Femur (tissue), 1 donor: ENCODE data around the gene TBCB.
"Not testable (repeated sequence)": the region's sequence is repeated elsewhere in the genome, so short reads cannot be mapped to it uniquely, and the experiment has no call there.

Source experiments
- DNase-seq: peaks from one replicate; pipeline ENCODE4 v3.0.0-alpha.2; 2017

The TBCB gene, protein sequence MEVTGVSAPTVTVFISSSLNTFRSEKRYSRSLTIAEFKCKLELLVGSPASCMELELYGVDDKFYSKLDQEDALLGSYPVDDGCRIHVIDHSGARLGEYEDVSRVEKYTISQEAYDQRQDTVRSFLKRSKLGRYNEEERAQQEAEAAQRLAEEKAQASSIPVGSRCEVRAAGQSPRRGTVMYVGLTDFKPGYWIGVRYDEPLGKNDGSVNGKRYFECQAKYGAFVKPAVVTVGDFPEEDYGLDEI

DNA sequence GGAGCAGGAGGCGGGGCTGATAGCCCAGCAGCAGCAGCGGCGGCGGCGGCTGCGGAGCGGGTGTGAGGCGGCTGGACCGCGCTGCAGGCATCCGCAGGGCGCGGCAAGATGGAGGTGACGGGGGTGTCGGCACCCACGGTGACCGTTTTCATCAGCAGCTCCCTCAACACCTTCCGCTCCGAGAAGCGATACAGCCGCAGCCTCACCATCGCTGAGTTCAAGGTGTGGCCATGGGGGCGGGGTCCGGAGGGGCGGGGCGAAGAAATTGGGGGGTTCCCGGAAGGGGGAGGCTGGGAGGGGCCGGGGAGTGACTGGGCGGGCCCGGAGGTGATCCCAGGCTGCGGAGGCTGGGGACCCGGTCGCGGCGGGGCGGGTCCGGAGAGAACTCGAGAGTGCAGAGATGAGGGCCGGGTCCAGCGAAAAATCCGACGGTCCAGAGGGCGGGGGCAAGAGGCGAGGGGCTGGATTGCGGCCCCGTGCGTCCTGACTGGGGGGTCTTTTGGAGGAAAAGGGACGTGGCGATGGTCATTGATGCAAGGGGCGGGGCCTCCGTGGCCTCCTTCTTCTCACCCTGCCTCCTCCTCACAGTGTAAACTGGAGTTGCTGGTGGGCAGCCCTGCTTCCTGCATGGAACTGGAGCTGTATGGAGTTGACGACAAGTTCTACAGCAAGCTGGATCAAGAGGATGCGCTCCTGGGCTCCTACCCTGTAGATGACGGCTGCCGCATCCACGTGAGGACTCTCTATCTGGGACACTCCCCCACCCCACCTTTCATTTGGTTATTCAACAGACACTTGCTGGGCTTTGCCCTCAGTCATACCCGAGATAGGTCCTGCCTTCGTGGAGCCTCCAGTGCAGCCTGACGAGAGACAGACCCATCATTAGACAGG is at the start of gene TBCB:
TBCB (plus strand) TSS at position 16 of the 891 bp plus-strand sequence; CDS start at position 109, 93 bp downstream.
- no peak for DNase-seq

DNA sequence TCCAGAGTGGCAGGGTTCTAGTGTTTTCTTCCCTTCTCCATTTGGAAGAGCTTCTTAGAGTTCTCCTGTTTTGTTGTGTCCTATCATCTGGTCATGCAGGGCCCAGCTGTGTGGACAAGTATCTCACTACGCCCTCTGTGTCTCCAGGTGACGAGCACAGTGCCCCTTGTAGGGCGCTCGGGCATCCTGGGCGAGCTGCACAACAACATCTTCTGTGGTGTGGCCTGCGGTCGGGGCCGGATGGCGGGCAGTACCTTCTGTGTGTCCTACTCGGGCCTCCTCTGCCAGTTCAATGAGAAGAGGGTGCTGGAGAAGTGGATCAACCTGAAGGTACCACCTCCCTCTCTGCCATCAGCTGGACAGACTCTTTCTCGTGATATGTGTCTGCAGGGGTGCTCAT is 47.6 kb upstream of the TBCB start:
- no peak for DNase-seq

DNA sequence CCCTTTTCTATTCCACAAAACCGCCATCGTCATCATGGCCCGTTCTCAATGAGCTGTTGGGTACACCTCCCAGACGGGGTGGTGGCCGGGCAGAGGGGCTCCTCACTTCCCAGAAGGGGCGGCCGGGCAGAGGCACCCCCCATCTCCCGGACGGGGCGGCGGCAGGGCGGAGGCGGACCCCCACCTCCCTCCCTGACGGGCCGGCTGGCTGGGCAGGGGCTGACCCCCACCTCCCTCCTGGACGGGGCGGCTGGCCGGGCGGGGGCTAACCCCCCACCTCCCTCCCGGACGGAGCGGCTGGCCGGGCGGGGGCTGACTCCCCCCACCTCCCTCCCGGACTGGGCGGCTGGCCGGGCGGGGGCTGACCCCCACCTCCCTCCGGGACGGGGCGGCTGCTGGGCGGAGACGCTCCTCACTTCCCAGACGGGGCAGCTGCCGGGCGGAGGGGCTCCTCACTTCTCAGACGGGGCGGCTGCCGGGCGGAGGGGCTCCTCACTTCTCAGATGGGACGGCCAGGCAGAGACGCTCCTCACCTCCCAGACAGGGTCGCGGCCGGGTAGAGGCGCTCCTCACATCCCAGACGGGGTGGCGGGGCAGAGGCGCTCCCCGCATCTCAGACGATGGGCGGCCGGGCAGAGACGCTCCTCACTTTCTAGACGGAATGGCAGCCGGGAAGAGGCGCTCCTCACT is 46.3 kb upstream of the TBCB start:
- DNase-seq: not testable (repeated sequence)

DNA sequence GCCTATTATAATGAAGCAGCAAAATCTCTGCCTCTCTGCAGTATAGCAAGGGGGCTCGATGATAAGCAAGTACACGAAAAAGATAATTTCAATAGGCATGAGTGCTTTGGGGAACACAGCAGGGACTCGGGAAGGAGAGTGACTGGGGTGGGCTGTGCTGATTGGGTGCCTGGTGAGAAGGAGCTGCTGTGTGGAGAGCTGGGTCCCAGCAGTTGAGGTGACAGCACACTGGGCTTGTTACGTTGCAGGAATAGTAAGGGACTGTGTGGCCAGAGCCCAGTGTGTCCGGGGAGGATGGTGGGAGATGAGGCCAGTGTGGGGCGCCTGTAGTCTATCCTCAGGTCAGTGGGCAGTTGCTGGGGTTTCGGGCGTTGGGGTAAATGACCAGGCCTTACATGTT is 43.2 kb upstream of the TBCB start:
- DNase-seq: no peak

DNA sequence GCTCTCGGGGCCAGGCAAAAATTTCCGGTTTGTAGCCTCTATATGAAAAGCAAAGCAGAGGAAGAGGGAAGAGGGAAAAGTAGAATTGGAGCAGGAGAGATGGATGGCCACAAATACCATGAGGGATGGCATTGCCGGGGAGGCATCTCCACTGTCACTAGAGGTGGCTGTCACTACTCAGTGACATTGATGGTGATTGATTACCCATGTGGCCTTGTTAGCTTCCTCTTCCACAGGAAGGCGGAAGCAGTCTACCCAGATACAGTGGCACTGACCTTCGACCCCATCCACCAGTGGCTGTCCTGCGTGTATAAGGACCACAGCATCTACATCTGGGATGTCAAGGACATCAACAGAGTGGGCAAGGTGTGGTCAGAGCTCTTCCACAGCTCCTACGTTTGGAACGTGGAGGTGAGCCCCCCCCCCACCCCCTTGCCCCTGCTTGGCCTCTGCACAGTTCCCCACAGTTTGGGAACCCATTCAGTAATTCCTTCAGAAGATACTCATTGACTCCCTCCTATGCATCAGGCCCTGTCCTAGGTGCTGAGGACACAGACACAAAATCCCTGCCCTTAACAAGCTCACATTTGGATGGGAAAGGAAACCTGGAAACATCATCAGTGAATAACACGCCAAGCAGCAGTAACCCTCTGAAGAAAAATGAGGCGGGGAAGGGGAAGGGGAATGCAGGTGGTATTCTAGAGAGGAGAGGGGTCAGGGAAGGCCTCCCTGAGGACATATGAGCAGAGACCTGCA is 42.0 kb upstream of the TBCB start:
- DNase-seq: no peak

DNA sequence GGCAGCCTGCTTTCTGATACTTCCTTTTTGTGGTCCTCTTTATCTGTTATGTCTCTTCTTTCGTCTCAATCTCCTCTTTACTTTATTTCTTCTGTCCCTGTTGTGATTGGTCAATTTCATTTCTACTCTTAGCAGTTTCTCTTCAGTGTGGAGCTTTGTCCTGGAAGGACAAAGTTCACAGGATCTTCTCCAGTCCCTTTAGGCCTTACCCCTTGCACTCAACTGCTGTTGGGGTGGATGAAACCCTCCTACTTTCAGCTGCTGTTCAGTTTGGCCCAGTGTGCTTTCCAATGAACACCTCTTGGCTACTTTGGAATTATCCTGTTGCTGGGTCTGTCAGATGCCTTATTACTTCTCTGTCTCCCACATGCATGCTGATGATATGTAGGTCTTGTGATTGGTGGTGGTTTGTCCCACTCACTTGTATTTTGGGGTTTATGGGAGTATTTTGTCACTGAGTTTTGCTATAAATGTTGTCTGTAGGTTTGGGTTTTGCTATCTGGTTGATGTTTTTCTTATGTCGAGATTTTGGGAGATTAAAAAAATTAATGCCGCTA is 35.8 kb upstream of the TBCB start:
- no peak for DNase-seq

DNA sequence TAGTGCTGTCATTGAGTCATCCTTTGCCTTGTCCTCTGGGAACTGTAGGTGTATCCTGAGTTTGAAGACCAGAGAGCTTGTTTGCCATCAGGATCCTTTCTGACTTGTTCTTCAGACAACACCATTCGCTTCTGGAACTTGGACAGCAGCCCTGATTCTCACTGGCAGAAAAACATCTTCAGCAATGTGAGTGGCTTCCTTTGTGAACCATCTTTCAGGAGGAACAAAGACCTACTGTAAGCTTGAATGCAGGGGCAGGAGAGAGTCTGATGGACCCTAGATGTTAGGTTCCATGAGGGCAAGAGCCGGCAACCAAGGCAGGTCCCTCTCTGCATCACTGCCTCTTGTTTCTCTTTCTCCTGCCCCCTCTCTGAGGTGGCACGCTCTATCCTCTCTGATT is 33.9 kb upstream of the TBCB start:
- DNase-seq: no peak

DNA sequence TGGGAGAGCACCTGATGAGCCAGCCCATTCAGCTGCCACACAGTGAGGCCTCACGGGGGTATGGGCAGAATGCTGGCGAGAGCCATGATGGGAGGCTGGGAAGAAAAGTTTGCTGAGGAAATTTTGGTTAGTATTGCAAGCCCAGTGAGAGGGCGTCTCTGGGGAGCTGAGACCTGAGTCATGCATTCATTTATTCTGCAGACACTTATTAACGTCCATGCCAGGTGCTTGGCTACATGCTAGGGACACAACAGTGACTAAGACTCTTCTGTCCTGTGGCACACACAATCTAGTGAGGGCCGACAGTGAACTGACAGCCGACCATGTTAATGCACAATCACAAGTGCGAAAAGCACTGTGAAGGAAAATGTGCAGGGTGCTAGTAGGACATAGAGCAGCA is 33.4 kb upstream of the TBCB start:
- DNase-seq: no peak

DNA sequence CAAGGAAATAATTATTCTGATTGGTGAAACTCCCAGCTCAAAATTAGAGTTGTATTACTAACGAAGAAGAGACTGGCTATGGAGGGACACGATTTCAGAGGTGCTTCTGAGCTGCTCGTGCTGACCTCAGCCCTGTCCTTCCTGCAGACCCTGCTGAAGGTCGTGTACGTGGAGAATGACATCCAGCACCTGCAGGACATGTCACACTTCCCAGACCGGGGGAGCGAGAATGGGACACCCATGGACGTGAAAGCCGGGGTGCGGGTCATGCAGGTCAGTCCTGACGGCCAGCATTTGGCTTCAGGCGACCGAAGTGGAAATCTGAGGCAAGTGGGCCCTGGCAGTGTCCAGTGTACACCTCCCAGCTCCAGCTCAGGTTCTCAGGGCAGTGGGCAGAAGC is 32.4 kb upstream of the TBCB start:
- no peak for DNase-seq

DNA sequence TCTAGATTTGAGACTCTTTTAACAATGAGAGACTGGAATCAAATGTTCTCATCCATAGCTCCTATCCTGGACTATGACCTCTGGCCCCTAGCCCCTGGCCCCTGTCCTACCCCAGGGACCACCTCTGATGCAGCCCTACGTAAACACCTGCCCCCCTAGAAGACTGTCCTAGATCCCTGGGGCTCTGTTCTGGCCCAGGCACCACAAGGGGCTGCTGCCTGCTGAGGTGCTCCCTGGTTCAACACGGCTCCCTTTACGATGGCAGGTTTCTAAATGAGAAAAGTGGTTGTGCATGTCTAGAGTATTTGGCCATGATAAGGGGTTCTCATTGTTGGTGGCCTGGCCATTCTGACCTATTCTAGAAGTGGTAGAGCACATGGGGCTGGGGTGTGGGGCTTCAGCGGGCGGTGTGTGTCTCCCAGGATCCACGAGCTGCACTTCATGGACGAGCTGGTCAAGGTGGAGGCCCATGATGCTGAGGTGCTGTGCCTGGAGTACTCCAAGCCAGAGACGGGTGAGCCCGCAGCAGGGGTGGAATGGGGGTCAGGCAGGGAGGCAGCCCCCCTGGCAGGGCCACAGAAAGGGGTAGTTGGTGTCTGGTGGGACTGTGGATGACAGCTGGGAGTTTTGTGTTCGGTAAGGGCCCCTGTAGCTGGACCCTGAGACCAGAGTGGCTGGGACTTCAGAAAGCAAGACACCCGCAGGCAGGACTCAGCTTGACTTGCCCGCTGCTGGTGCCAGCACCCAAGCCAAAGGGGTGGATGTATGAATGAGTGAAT is 30.8 kb upstream of the TBCB start:
- DNase-seq: no peak

DNA sequence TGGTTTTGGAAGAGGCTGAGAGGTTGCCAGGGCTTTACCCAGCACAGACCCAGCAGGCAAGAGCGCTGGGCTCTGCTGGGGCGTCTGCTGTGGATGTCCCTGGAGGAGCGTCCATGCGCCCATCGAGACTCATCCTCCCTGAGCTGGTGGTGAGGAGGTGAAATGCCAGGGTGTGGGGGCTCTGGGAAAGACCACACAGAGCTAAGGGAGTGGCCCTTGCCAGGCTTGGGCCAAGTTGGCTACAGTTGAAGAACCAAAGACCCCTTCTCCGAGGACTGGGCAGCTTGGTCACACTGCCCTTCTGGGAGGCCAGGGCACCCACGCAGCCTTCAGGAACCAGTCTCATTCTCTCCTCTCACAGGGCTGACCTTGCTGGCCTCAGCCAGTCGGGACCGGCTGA is 28.9 kb upstream of the TBCB start:
- DNase-seq: no peak

DNA sequence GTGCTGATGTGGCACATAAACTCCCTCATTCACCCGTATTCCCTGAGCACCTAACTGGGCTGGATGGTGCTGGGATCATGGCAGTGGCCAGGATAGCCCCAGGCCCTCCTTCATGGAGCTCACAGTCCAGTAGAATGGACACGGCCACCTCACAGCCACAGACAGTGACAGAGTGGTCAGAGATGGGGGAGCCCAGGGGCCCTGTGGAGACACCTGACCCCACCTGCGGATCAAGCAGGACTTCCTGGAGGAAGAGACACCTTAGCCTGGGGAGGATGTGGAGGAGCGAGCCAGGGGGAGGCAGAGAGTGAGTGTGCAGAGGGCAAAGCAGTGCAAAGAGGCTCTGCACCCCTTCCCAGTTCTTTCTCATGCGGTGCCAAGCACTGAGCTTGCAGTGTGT is 25.4 kb upstream of the TBCB start:
- DNase-seq: no peak

DNA sequence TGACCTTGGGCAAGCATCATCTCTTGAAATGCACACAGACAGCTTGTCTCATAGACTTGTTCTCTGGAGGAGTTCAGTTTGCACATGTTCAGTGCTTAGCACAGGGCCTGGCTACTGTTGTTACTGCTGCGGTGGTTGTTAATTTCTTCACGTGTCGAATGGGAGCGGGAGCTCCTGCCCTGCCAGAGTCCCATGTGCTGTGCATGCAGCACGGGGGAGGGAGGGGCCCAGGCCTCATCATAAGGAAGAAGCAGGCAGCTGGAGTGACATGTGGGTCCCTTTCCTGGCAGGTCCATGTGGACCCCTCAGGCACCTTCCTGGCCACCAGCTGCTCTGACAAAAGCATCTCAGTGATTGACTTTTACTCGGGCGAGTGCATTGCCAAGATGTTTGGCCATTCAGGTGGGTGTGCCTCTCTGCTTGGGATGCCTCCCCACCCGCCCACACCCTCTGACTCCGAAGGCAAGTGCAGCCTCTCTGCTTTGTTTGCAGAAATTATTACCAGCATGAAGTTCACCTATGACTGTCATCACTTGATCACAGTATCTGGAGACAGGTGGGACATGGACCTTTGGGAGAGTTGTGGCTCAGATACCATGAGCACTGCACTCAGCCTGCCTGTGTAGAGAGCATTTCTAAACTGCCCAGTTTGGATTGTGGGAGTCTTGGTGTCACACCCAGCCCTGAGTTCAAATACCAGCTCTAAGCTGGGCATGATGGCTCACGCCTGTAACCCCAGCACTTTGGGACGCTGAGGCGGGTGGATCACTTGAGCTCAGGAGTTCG is 24.2 kb upstream of the TBCB start:
- no peak for DNase-seq

DNA sequence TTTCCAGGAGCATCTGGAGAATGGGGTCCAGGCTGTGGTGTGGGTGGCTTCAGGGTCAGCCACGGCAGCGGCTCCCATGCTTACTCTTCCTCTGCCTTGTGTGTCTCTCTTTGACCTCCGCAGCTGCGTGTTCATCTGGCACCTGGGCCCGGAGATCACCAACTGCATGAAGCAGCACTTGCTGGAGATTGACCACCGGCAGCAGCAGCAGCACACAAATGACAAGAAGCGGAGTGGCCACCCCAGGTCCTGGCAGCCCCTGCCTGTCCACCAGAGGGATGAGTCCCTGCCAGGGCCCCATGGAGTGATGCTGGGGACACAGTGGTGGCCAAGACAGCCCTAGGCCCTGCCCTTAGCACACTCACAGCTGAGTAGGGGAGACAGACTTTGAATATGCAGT is 22.7 kb upstream of the TBCB start:
- DNase-seq: no peak

DNA sequence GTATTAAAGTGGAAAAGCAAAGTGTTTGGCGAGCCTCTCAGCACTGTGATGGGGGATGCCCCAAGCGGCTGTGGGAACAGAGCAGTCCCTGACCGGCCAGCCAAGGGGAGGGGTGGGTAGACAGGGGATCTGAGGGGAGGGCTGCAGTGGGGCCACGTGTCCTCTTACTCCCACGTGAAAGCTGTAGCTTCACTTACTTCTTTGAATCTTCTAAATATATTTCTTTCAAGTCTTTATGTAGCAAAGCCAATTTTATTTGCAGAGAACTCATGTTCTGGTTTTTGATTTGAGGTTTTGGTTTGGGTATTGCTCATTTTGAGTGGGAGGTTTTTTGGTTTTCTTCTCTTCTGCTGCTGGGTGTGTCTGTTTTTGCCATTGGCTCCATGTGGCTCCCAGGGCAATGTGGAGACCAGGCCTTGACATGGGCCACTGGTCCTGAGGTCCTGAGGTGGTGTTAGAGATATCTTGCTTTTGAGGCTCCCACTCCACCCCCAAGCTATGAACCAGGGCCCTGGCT is 22.1 kb upstream of the TBCB start:
- no peak for DNase-seq

DNA sequence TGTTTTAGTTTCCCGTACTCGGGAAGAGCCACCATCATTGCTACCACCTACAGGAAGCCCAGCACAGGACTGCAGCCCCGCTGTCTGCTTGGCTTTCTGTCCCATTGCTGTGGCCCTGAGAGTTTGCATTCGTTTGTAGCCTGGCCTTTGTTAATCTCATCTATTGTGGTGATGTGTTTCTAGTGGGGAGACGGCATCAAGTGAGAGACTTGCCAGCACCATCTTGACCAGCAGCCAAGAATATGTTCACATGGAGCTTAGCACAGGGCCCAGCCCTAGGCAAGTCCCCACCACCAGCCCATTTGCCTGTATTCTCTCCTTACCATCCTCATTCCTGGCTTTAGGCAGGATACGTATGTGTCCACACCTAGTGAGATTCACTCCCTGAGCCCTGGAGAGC is 21.6 kb upstream of the TBCB start:
- DNase-seq: no peak

DNA sequence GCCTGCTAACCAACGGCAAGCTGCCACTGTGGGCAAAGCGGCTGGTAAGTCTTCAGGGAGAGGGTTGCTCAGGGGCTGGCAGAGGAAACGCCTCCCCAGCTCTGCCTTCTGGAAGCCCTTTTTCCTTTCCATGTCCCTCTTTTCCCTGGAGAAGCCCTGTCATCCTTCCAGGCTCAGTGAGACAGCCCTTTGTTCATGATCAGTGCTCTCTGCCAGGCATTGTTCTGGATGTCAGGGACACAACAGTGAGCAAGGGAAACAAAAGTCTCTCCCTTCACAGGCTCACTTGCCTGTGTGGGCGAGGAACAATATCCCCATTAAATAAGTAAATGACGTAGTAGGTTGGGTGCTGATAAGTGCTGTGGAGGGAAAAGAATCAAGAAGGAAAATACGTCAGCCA is 18.2 kb upstream of the TBCB start:
- DNase-seq: no peak

DNA sequence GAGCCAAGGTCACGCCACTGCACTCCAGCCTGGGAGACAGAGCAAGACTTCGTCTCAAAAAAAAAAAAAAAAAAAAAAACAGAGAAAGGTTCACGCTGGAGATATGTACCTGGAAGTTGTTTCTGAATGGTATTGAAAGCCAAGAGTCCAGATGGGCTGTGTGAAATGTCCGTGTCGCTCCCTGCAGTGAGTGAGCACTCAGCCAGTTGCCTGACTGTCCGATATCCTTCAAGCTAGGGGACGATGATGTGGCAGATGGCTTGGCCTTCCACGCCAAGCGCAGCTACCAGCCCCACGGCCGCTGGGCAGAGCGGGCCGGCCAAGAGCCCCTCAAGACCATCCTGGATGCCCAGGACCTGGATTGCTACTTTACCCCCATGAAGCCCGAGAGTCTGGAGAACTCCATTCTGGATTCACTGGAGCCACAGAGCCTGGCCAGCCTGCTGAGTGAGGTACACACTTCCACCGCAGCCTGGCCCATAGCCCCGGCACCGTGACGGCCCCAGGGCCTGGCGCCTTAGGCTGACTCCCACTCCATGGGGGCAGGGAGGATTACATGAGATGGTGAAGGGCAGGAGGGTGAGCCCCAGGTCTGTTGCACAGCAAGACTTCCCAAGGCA is 16.0 kb upstream of the TBCB start:
- DNase-seq: no peak

DNA sequence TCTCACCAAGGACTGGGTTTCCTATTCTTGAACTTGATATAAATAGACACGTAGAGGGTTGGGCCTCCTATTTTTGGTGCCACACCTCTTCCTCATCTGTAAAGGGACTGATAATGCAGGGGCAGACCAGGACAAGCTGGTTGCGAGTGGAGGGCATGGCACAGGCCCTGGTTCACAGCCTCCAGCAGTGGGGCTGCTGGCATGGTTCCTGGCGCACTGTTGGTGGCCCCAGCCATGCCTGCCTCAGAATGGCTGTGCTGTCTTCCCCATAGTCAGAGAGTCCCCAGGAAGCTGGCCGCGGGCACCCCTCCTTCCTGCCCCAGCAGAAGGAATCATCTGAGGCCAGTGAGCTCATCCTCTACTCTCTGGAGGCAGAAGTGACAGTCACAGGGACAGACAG is 14.8 kb upstream of the TBCB start:
- DNase-seq: no peak

DNA sequence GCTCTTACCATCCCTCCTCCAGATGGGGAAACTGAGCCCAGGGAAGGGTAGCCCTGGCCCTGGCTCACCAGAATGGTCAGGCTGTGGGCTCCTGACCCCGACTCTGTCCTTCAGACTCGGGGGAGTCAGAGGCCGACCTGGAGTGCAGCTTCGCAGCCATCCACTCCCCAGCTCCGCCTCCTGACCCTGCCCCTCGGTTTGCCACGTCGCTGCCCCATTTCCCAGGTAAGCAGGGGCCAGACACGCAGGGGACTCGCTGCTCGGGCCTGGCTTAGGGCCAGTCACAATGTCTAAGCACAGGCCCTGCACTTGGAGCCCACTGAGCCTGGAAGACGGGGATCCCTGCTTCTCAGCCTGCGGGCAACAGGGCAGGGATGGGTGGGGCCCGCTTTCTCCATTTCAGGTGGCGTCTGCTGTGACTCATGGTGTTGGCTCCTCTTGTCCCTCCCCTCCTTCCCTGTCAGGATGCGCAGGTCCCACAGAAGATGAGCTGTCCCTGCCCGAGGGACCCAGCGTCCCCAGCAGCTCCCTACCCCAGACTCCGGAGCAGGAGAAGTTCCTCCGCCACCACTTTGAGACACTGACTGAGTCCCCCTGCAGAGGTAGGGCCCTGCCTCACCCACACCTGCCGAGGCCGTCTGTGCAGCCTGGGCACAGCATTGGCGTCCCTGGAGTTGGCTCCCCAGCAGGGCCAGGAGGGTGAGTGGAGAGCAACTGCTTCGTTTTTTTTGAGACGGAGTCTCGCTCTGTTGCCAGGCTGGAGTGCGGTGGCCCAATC is 13.5 kb upstream of the TBCB start:
- no peak for DNase-seq
